GM21360 (cell line): ENCODE measurements around the gene MICAL2.

ENCODE experiments used
- ATAC-seq: cut with Tn5 transposase; IDR thresholded peaks from one replicate; pipeline ENCODE4 v1.9.1; 2021; ENCODE audit warnings: mild to moderate bottlenecking, moderate library complexity; ENCODE audit not compliant: unreplicated experiment

Gene MICAL2

DNA sequence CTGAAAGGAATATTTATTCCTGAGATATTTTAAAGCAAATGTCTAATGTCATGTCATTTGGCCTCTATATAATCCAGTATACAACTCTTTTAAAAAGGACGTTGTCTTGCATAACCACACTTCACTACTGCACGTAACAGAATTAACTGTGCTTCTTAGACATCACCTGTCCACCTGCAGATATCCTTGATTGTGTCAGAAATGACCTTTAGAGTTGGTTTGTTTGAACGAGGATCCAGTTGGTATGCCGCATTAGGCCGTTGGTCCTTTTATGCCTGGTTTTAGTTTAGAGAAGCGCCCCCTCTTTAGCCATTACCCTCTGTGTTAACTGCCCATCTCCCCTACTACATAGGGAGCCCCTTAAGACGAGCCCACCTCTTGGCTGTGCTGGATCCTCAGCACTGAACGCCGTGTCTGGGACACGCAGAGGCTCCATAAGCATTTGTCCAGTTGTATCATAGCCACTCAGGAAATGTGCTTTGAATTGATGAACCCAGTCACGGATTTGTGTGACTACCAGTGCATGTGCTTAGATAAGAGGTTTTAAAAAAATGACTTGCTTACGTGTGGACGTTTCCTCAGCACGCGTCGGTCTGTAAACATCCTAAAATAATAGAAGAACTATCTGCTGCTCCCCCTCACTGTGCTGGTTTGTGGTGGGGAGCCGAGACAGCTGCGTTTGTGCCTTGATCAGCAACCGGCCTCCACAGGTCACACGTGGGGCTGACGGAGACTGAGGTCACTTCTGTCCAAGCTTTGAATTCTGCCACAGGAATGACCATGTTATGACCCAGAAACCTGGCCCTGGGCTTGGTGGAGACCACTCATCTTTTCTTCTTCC, 4.0 kb downstream of the MICAL2 start:
- no peak for ATAC-seq

DNA sequence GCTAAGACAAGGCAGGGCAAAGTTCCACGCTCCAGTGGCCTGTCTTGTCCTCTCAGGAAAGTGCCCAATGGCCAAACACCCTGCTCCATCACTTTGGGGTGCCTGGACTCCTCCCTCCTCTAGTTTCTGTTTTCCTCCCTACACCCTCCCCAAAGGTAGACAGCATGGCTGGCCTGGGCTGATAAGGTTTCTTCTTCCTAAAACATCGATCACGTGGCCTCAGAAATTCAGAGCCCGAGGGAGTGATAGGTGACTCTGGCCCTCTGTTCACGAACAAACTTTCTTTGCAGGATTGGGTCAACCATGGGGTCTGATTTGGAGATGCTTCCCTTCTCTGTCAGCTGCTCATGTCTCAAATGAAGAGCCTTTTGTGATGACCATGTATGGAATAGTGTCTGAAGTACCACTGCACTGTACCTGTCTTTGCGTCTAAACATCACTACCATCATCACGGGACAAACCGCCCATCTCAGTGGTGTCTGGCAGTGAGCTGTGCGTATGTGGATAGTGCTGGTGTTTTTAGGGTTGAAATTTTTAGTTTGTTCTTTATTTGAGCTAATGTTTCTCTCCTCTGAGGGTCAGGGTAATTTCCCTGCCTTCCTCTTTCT, 6.1 kb downstream of the MICAL2 start:
- no peak for ATAC-seq

DNA sequence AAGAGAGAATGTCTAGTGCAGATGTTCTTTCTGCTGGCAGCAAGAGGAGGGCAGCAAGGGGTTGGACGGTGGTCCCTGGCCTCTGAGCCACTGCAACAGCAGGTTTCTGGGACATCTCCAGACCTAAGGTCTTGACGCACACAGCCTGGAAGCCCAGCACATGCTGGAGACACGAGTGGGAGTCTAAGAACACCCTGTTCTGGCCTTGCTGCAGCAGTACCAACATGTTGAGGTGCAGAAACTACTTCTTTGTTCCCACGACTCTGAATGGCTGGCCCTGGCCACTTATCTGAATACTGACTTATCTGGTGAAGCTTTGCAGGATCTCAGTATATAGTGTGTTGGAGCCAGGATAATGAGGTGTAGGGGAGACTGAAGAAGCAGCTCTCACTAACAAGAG, 6.8 kb downstream of the MICAL2 start:
- no peak for ATAC-seq

DNA sequence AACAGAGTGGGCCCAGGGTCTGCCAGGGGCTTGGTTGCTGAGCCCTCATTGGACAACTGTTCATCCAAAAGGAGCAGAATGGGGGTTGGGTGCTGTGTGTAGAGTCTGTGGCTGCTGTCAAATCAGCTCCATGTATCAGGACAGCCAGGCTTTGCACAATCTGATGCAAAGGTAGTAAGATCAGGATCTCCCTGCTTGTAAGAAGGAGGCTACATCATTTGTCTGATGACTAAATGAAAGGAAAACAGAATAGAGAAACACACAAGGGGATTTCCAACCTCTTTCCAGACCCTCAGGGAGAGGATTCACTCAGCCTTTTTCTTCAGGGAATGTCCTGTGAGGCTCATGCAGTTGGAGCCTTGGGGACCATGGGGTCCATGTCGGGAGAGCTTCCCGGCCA, 7.2 kb downstream of the MICAL2 start:
- ATAC-seq, result no peak

DNA sequence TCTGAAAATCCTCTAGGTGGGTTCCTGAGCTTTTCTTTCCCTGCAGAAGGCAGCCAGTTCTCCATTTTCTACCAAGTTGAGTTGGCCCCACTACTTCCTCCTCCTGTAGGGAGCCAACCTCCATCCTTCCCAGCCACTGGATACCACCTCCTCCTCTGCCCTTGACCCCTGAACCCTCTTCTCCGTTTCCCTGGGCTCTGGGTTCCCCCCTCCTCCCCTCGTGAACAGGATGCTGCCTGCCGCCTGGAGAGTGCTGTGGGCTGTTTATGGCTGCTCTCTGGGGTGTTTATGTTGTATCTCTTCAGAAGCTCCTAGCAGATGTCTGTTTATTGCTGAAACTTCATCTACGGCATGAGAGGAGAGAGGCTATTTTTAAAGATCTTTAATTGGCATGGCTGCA, 8.6 kb downstream of the MICAL2 start:
- ATAC-seq, result no peak

DNA sequence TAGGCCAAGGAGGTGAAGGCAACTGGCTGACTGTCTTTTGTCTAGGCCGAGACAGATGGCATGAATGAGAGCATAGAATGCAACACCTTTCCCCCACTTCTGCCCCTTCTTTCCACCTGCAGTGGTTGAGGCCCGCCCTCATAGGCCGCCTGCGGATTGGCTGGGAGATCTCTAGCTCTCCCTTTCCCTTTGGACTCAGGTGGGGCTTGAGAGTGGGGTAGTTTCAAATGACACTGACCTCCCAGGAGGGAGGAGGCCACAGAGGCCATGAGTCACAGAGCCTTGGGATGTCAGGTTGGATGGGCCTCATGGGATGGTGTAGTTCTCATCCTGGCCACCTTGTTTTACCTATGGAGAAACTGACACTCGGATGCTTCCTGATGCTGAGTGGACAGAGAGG, 9.1 kb downstream of the MICAL2 start:
- no peak for ATAC-seq

DNA sequence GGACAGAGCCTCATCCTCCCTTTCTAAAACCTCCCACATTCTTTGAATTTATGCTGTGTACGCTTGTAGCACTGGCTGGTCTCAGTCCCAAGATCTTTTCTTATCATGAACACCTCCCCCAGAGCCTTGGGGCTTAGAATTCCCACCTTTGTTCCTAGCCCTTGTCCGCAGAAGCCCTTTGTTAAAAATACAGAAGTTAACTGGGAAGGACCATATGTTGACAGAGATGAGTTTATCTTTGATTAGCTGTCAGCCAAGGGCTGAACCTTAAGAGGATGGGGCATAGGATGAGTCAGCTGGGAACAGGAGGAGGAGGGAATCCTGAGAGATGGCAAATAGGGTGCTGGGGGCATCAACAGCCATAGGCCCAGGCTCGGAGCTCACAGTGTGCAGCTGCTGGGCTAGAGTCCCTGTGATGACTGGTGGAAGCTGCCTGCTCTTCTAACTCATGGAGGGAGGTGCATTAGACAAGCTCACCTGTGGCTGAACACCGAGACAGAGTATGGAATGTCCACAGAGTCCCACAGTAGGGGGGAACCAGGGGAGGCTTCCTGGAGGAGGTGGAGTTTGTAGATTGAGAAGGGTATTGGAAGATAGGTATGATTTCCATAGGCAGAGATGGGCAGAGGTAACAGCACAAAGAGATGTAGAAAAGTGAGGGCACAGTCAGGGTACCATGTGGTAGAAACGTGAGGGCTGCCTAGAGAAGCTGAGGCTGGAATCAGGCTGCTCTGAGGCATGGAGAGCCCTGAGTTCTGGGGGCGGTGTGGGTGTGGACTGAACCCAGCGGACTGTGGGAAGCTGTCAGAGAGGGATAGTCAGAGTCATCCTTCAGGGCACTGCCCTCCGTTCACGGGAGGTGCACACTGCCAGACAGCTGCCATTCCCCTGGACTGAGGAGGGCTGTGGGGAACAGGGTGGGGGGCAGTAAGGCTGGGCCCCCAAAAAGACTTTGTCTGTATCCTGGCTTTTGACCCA, 9.9 kb downstream of the MICAL2 start:
- ATAC-seq, result no peak

DNA sequence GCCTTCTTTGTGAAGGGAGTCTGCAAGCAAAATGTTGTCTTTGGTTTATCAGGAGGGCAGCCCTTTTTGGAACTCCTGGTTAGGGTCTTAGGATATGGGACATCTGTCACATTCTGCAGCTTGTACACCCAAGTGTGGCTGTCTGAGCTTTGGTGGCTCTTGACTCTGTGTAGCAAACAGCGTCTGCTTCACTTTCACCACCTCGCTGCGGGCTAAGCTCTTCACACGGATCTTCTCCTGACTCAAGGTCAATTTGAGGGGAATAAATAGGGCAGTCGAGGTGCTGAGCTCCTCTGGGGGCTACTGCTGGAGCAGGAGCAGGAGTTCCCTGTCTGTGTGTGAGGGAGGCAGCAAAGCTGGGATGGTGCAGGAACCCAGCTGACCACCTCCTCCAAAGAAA, 10.6 kb downstream of the MICAL2 start:
- no peak for ATAC-seq

DNA sequence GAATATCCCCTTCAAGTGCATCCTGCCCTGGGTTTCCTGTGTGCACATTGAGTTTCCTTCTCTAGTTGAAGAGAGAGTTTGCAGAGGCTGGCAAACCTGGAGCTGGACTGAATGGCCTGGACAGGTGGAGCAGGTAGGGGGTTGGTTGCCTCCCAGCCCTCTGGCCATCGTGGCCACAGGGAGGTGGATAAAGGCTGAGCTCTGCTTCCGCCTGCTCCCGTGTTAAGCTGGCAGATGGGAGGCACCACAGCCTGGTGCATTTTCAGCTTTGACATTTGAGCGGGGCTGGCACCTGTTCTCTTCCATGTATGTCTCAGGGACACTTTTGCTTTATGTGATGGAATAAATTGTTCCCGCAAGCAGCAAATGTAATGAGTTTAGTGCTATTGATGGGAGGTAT, 11.1 kb downstream of the MICAL2 start:
- no peak for ATAC-seq

DNA sequence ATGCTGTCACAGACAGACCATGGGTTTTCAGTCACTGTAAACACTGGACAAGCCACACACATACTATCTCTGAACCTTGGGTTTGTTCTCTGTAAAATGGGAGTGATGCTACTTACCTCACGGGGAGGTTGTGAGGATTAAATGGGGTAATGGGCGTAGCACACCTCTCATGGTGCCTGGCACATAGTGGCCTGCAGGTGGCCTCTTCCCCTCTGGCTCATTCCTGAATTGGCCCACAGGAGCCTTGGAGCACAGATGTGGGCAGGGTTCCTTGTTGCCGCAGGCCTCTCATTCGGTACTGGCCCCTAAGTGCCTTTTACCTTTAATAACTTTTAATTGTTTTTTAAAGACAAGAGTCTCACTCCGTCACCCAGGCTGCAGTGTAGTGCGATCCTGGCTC, 11.7 kb downstream of the MICAL2 start:
- ATAC-seq, result no peak

DNA sequence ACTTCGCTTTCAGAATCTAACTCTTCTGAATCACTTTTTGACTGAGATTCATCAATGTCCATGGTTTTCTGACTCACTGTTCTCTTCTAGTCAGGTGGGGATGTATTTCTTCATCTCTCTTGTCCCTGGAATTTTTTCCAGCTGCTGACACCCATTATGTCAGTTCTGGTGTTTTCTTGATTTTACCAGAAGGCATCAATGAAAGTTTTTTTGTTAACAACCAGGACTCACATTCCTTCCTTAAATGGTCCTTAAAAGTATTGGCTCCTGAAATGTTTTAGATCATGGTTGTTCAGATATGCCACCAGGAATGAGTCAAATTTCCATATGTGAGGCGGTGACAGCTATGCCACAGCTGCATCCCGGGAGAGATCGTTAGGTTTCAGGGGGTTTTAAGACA, 12.9 kb downstream of the MICAL2 start:
- ATAC-seq, result no peak

DNA sequence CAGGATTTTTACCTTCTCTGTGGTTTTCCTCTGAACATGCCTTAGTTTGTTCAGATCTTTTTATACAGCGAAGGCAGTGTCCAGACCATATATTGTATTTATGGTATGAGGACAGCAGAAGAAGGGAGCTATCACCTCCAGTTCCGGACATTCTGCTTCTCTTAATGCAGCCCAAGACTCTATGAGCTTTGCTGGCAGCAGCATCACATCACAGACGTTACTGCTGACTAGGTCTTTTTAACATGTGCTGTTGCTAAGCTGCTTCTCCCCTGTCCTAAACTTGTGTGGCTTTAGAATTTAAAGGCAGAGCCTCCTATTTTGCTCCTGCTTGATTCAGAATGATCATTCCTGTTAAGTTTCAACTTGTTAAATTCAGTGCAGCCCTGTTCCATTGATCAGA, 13.4 kb downstream of the MICAL2 start:
- no peak for ATAC-seq

DNA sequence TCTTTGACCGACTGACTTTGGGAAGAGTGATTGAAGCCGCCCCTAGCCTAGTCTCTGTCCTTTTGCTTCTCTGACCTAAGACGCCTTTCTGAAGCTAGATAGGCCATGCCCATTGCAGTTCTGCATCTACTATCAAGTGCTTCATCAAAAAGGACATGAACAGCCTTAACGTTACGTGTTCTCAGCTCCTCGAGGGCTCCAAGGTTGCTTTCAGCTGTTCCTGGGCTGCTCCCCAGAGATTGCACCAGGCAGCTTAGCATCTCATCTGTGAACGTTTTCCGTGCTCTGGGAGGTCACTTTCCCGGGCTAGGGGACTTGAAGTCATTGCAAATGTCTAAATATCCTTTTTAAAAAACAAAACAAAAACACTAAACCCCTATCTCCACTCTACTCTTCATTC, 13.9 kb downstream of the MICAL2 start:
- ATAC-seq, result no peak

DNA sequence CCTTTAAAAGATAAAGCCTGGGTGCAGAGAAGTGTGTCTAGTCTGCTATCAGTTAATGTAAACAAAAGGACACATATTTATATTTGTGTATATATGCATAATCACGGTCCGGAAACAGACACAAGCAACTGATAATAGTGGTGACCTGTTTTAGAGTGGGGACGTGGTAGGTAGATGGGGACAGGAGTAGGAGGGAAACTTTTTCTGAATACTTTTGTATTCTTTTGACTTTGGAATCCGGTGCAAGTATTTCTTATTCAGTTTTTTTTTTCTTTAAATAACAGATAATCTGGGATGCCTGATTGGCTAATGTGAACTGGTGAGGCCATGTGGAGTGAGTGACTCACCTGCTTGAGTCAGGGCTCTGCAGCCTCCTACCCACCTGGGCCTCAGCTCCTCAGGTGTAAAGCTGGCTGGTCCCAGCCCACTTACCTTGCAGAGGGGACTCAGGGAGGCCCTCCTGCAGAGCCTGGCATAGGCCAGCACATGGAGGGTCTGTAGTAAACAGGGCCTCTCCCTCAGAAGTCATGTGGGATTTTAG, 15.3 kb downstream of the MICAL2 start:
- no peak for ATAC-seq

DNA sequence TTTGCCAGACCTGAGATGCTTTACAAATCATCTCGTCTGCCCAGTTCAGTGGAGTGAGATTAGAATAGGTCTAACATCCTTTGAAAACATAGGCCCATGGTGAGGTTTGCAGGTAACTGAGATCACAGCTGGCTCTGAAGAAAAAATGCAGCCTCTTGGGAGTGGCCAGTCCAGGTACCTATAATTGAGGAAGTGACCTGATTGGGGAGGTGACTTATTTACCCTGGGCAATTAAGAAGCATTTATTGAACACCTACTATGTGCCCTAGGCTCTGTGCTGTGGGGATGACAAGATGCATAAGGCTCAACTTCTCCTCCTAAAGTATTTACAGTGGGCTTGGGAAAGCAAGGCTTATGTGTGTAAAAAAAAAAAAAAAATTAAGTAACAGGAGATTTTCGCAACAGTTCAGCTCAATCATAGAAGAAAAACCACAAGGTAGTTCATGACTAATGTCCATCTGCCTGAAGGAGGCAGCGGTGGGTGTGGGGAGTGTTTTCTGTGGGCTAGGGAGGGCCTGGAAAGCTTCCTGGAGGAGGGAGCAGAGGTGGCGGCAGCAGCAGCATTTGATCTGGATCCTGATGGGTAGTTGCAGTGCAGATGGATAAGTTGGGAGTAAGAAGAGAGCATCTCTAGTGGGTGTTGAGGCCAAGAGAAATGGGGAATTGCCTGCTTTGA, 16.1 kb downstream of the MICAL2 start:
- ATAC-seq, result no peak

DNA sequence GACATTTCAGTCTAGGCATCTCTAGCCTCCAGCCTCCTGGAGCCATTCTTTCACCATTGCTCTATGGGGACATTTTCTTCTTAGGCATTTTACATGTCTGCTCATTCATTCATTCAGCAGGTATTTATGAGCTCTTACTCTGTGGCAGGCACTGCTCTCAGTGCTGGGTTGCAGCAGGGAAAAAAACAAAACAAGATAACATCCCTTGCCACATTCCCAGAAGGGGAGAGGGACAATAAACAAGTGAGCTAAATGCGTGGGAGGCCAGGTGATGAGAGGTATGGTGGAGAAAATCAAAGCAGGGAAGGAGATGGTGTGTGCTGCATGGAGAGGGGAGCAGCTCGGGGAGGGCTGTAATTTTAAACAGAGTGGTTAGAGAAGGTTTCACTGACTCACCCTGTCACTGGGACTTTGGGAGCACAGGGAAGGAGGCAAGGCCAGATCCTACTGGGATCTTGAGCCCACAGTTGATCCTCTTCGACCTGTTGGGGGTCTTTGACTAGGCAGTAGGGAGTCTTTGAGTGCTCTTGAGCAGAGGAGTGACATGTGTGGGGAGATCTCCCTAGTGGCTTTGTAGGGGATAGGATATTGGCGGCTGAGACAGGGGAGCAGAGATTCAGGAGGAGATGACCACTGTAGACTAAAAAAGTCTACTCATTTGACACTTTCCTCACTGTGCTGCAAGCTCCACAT, 17.0 kb downstream of the MICAL2 start:
- ATAC-seq, result no peak

DNA sequence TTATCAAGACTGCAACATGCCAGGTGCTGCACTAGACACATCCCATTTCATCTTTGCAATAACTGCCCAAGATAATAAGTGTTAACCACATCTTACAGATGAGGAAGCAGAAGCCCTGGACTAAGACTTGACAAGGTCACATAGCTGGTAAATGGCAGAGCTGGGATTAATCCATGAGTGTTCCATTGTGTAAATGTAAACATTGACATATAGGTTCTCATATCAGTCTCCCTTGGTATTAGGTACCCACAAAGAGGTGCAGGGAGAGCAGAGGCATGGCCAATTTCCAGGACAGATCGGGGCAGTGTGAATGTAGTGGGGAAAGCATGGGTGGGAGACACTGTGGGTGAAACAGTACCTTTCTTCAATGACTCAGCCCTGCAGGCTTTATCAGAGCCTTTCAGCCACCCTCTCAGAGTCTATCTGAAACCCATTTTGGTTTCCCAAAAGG, 17.9 kb downstream of the MICAL2 start:
- ATAC-seq, result no peak

DNA sequence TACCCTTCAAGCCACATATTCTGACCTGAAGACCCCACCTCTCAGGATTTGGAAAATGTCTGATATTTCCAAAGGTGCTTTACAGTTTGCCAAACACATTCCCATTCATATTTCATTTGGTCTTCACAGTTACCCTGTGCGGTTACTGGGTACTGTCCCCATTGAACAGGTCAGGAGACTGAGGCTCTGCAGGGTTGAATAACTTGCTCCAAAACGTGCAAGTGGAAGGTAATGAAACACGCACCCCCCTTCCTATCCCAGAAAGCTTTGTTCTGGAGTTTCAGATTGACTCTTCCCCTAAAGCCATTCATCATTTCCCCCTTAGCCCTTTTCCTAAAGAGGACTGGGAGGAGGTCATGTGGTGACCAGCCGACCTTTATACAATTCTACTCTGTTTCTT, 18.8 kb downstream of the MICAL2 start:
- ATAC-seq, result no peak

DNA sequence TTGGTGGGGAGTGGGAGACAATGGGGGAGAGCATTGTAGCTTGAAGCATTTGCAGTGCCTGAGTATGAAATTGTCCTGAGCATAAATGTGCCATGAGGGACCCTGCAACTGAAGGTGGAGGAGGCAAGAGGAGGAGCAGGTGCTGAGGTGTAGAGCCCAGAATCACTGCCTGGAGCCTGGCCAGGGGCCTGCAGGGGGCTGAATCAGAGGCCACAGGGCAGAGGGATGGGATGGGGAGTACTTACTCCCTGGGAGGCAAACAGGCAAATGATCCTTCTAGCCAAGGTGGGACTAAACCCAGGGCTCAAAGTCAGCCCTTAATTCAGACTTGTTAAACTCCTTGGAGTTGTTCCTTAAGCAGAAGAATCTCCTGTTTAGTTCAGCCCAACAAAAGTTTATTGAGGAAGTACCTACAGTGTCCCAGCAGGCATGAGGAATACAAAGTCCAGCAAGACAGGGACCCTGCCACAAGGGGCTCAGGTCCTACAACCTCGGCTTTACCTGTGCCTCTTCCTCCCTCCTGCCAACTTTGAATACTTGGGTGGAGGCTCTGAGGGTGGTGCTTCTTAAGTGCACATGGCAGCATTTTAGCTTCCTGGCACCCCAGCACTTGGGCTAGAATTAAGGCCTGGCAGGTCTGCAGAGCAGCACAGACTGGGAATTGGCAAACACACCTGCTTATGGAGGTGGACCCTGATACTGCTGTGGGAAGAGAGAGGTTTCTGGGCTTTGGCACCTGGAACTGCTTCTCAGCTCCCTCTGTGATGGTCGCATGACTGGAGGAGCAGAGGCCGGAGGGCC, 20.0 kb downstream of the MICAL2 start:
- ATAC-seq, result no peak
